VCaP (cell line): Measurements from ENCODE around the gene ANGPT4.

ENCODE experiments used
- H3K27ac ChIP-seq: fragments of 450-650 bp; 2 replicates; pipeline ENCODE4 v1.5.1; 2017
- TF ChIP-seq, protein P1 (sequence below): fragments of 450-650 bp; conservative IDR thresholded peaks from 2 replicates; pipeline ENCODE4 v1.5.1; 2017; ENCODE audit warnings: mild to moderate bottlenecking, moderate library complexity

The ANGPT4 gene

DNA sequence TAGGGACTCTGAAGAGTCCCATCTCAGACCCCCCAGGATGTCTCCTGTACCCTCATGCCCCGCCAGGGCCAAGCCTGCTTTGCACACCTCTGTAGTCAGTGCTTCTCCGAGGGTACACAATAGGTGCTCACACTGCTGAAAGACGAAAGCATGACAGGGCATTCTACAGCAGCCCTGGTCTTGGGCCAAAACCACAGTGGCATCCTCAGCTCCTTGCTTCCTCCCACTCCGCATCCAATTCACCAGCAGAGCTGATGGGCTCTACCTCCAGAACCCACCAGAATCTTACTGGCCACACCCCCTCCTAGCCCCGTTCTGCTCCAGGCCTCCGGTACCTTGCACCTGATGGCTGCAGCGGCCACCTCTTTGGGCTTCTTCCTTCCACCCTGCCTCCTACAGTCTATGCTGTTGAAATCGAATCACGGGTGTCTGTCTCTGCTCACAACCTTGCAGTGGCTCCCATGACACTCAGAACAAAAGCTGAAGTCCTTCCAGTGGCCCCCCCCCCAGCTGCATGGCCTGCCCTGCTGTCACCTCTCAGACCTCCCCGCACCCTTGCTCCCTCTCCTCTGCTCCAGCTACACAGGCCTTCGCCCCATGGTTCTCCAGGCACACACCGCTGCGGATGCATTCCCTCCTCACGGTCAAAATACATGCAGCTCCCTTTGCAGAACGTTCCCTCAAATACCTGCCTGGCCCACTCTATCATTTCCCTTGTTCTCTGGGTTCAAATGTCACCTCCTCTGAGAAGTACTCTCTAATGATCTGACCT, 1.2 kb downstream of the ANGPT4 start:
- no peak overlapping the region for H3K27ac ChIP-seq
- TF ChIP-seq, protein P1, sequence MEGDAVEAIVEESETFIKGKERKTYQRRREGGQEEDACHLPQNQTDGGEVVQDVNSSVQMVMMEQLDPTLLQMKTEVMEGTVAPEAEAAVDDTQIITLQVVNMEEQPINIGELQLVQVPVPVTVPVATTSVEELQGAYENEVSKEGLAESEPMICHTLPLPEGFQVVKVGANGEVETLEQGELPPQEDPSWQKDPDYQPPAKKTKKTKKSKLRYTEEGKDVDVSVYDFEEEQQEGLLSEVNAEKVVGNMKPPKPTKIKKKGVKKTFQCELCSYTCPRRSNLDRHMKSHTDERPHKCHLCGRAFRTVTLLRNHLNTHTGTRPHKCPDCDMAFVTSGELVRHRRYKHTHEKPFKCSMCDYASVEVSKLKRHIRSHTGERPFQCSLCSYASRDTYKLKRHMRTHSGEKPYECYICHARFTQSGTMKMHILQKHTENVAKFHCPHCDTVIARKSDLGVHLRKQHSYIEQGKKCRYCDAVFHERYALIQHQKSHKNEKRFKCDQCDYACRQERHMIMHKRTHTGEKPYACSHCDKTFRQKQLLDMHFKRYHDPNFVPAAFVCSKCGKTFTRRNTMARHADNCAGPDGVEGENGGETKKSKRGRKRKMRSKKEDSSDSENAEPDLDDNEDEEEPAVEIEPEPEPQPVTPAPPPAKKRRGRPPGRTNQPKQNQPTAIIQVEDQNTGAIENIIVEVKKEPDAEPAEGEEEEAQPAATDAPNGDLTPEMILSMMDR, result no peak

DNA sequence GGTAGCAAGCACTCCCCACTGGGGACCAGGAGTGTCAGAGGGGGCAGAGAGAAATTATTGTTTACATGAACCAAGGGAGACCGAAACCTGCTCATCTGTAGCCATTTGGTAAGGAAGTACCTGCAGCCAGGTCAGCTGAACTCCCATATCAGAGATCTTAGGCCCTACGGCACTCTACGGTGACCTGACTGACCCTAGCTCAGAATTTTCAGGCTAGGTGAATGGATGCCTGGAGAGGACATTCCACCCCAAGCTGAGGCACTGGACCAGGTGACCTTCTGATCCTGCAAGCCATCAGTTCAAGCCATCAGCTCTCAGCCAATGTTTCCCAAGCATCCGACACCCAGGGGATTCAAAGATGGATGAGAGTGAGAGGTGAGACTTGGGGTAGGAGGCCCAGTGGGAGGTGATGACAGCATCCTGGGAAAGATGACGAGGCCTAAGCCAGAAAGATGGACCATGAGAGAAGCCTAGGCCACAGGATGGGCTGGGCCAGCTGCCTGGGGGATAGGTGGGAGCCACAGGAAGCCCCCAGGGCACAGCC, 2.8 kb downstream of the ANGPT4 start:
- TF ChIP-seq, protein P1, result no peak
- no peak overlapping the region for H3K27ac ChIP-seq

DNA sequence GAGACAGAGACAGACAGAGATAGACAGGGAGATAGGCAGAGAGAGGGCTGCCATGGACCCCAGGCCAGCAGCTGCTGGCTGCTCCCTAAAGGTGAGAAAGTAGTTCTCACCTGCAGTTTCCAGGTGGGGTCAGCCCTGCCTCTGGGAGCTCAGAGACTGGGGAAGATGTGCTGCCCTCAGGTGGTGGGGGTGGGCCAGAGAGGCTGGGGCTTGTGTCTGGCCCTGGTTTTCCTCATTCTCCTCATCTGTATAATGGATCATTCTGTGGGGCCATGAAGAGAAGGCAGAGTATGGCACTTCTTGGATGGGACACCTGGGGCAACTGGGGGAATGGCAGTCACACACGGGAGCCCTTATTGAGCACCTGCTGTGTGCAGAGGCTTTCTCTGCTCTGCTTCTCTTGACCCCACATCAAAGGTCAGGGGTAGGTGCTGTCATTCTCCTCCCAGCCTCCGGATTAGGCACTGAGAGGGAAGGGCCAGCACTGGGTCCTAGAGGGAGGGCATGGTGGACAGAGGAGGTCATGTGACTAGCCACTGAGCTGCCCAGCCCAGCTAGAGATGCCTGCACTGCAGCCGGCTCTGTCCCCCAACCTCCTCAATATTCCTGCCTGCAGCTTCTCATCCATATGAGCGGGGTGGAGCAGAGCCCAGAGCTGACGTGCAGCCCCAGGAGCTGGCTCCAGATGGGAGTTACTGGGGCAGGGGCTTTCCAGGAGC, 4.1 kb downstream of the ANGPT4 start:
- H3K27ac ChIP-seq, result no peak overlapping the region

DNA sequence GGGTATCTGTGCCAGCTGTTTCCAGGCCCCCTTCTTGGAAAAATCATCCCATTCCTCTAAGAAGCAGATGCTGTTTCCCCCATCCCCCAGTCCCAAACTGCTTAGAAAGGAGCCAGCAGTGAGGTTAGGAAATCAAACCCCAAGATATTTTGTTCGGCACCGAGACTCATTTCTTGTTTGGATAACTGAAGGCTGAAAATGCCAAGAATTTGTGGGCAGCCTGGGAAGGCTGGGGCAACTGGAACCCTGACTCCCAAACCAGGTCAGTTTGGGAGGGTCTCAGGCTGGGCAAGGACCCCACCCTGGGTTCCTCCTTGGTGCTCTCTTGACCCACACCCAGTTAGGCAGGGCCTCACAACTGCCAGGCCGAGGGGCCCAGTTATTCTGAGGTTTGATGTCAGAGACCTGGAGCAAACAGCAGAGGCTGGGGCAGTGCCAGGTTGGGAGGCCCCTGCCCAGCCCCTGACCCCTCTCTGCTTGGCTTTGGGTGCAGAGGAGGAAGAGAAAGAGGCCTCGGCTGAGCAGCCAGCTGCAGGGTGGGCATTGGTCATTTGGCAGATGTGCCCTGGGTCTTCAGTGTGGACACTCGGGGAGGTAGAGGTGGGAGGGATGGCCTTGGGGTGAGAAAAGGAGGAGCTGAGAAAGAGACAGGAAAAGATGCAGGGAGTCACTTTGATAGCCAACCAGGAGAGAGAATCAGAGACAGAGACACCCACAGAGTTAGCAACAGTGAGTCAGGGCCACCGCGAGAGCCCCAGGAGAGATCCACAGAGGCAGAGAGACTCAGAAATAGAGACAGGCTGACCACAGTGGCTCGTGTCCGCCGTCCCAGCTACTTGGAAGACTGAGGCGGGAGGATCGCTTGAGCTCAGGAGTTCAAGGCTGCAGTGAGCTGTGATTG, 5.0 kb downstream of the ANGPT4 start:
- H3K27ac ChIP-seq, result no peak overlapping the region
- TF ChIP-seq, protein P1, result no peak

More for the DNA sequence above, 4.1 kb downstream of the ANGPT4 start:
- TF ChIP-seq, protein P1, result peak; percentile 55

DNA sequence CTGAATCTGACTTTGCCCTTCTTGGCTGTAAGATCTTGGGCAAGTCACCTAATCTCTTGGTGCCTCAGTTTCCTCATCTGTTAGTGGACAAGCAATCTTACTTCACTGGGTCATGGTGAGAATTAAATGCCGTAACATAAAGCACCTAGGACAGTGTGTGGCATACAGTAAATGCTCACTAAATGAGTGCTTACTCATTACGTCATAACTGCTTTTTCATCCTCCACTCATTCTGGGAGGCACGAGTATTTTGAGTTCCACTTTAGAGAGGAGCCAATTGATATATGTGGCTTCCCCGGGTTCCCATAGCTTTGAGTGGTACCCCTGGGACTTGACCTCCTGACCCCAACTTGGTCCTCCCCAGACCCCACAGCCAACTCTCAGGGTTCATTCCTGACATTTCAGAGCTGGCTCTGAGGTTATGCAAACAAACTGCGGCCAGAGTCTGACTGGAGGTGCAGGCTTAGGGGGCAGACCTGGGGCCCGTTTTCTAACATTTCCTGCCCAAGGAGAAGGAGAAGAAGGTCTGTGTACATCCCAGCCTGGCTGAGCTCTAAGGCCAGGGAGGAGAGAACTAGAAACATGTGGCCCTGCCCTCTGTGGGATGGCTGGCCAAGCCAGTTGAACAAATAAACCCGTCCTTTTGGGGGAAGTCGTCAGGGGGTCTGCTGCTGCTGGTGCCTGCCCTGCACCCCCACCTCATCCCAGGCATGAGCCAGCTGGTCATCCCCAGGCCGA, 5.8 kb downstream of the ANGPT4 start:
- H3K27ac ChIP-seq, result no peak overlapping the region
- TF ChIP-seq, protein P1, result no peak

DNA sequence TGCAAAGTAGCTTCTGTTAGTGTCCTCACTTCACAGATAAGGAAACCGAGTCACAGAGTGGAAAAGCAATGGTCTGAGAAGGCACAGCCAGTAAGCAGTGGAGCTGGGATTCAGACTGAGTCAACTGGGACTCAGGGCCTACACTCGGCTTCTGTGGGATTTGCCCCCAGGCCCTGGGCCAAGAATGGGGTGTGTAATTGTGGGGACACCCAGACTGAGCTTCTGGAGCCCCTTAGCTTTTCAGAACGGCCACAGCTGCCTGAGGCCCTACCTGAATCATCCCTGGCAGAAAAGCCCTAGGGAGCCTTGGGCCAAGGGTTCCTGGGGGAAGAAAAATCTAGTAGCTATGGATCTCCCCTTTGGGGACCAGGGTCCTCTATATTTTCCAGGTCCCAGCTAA, 6.5 kb downstream of the ANGPT4 start:
- TF ChIP-seq, protein P1, result no peak
- no peak overlapping the region for H3K27ac ChIP-seq
